ENCODE data around the gene RDH14. TPM values are rescaled to one million over a fixed set of nuclear protein-coding genes. Genes with fewer than 3 reads are reported as not detected.
A peak's percentile ranks its signal among the peaks of the same experiment; 100 is the strongest.

The RDH14 gene
- total and polyA plus RNA-seq, 10 donors = 14.2 to 26.0 (median 19.1) TPM

DNA sequence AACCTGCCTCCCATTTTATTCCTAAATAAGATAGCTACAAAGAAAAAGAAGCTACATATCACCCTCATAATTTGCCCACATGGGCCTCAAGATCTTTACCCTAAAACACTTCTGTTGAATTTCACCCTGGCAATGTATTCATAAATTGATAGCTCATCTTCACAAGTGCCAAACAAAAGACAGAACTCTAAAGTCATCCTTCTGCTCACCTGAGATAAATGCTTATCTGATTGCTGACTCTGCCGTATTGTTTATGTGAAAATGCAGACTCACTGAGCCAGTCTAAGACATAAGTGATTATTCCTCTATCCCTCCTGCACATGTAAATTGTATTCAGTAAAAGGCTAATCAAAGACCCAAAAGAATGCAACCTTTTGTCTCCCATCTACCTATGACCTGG, 2.0 kb downstream of the RDH14 start:
- Histone ChIP-seq H3K27ac (peak overlapping the region in 3 of 8 donors; percentile 19 to 34 (median 29)), H3K4me3 (peak overlapping the region in 1 of 8 donors; percentile 87), H3K4me1 (peaks cover 11 to 47% (median 38%) of the 10 kb centered on the region in 6 donors), H3K36me3 (peaks cover 0 to 29% (median 11%) of the 10 kb centered on the region in 6 donors), H3K27me3 (replicated peaks in 1 of 7) (no peaks in the 10 kb centered on the region), H3K9me3 (peaks cover 0 to 1% (median under 1%) of the 10 kb centered on the region in 8 donors)
- WGBS, 5 donors = 75 to 83% (median 83%) methylated on average over 1 of the region's 1 CpG
- TF ChIP-seq POLR2A (IDR thresholded peaks at IDR 0.05) (no peak), POLR2AphosphoS5 (IDR thresholded peaks at IDR 0.05) (no peak)
- TF ChIP-seq, protein P1, sequence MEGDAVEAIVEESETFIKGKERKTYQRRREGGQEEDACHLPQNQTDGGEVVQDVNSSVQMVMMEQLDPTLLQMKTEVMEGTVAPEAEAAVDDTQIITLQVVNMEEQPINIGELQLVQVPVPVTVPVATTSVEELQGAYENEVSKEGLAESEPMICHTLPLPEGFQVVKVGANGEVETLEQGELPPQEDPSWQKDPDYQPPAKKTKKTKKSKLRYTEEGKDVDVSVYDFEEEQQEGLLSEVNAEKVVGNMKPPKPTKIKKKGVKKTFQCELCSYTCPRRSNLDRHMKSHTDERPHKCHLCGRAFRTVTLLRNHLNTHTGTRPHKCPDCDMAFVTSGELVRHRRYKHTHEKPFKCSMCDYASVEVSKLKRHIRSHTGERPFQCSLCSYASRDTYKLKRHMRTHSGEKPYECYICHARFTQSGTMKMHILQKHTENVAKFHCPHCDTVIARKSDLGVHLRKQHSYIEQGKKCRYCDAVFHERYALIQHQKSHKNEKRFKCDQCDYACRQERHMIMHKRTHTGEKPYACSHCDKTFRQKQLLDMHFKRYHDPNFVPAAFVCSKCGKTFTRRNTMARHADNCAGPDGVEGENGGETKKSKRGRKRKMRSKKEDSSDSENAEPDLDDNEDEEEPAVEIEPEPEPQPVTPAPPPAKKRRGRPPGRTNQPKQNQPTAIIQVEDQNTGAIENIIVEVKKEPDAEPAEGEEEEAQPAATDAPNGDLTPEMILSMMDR (IDR thresholded peaks at IDR 0.05 in 8 of 11, conservative IDR thresholded peaks at IDR 0.05 in 3 of 11) = no peak
- intact Hi-C loops (cut with DNase I; ENCODE audit: low total_unique reads) = no loop called here
- DNase-seq = no peak

DNA sequence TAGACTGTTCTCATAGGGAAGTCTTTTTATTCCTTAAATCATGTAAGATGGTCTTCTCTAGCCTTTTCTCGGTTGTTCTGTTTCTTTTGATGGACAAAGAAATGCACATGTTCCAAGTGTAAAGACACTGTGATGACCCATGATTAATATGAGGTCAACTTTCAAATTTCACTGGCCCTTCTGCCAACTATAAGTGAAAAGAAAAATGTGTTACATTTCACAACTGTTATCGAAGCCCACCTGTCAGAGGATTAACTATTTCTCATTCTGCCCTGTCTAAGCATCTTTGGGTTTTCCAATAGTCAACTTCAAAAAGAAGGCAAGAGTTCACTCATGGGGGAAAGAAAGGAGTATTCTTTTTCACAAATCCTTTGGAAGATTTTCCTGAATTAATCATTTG, 3.3 kb downstream of the RDH14 start:
- intact Hi-C loops (cut with DNase I; ENCODE audit: low total_unique reads) = no loop called here
- Histone ChIP-seq H3K27ac (peak overlapping the region in 1 of 8 donors; percentile 29), H3K36me3 (peaks cover 0 to 36% (median 11%) of the 10 kb centered on the region in 6 donors), H3K9me3 (no peaks in the 10 kb centered on the region), H3K4me3 (no peak overlapping the region), H3K27me3 (replicated peaks in 1 of 7) (no peaks in the 10 kb centered on the region), H3K4me1 (peaks cover 11 to 56% (median 43%) of the 10 kb centered on the region in 6 donors)
- TF ChIP-seq POLR2A (IDR thresholded peaks at IDR 0.05) = no peak
- TF ChIP-seq, protein P1 (IDR thresholded peaks at IDR 0.05 in 8 of 11, conservative IDR thresholded peaks at IDR 0.05 in 3 of 11) = no peak
- no peak for TF ChIP-seq POLR2AphosphoS5 (IDR thresholded peaks at IDR 0.05)
- no peak for DNase-seq
- WGBS, 5 donors = 73 to 88% (median 81%) methylated on average over 2 of the region's 2 CpGs

DNA sequence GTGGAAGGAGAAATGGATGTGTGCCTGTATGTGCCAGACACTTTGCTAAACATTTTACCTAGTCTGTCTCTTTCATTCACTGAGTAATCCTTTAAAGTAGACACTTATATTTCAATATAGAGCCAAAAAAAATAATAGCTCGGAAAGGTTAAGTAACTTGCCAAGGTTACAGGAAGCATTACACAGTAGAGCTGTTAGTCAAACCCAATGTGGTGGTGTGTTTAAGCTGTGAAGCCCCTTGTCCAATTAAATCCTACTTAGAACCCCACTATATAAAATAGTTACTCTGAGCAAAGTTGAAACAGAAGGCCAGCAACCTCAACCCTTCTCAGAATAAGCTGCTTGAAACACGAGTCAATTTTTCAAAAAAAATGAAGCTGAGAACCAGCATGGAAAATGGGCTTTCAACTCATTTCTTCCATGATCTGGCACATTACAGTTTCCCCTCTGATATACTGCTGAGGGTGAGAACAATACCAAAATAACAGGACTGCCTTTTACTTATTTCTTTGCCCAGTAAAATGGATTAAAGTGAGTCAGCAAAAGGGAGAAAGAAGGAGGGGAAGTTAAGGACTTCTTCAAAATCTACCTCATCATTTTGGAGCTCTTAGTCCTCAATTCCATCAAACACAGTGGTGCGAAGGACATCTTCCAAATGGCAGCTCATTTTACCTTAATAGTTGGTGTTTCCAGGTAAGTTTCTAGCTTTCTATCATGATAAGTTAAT, 7.9 kb downstream of the RDH14 start:
- Histone ChIP-seq H3K9me3 (no peaks in the 10 kb centered on the region), H3K27me3 (replicated peaks in 1 of 7) (no peaks in the 10 kb centered on the region), H3K4me3 (no peak overlapping the region), H3K36me3 (peaks cover 0 to 36% (median 11%) of the 10 kb centered on the region in 6 donors), H3K27ac (no peak overlapping the region), H3K4me1 (peaks cover 0 to 29% (median 19%) of the 10 kb centered on the region in 6 donors)
- DNase-seq = no peak
- intact Hi-C loops (cut with DNase I; ENCODE audit: low total_unique reads) = no loop called here
- TF ChIP-seq, protein P1 (IDR thresholded peaks at IDR 0.05 in 8 of 11, conservative IDR thresholded peaks at IDR 0.05 in 3 of 11) = no peak
- no peak for TF ChIP-seq POLR2AphosphoS5 (IDR thresholded peaks at IDR 0.05)
- no peak for TF ChIP-seq POLR2A (IDR thresholded peaks at IDR 0.05)
- WGBS, 5 donors = 64 to 76% (median 66%) methylated on average over 3 of the region's 3 CpGs

DNA sequence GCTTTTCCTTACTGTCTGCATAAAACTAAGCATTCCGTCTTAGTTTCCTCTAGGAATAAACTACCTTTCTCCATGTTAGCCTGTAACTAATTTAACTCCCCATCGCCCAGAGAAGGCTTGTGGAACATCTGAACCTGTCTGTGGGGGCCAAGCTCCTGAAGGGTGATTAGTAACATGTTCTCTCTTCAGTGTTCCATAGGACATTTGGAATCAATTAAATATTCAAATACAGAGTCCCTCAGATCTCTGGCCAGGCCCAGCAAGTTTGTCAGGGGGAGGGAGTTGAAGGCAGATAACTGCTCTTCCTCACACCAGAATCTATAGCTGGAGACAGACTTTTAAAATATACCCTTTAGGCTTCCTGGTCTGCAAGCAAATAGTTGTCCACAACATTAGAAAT, 8.8 kb downstream of the RDH14 start:
- Histone ChIP-seq H3K36me3 (peaks cover 0 to 36% (median 11%) of the 10 kb centered on the region in 6 donors), H3K27me3 (replicated peaks in 1 of 7) (no peaks in the 10 kb centered on the region), H3K4me3 (no peak overlapping the region), H3K4me1 (peaks cover 0 to 24% (median 14%) of the 10 kb centered on the region in 6 donors), H3K9me3 (no peaks in the 10 kb centered on the region), H3K27ac (no peak overlapping the region)
- intact Hi-C loops (cut with DNase I; ENCODE audit: low total_unique reads) = no loop called here
- WGBS, 5 donors = 92 to 98% (median 94%) methylated on average over 2 of the region's 2 CpGs
- no peak for DNase-seq
- TF ChIP-seq POLR2AphosphoS5 (IDR thresholded peaks at IDR 0.05) (no peak), POLR2A (IDR thresholded peaks at IDR 0.05) (no peak)
- TF ChIP-seq, protein P1 (IDR thresholded peaks at IDR 0.05 in 8 of 11, conservative IDR thresholded peaks at IDR 0.05 in 3 of 11) = no peak
